HepG2 (cell line): ENCODE measurements around the gene INHA. TPM values are rescaled to one million over a fixed set of nuclear protein-coding genes. Genes with fewer than 3 reads are reported as not detected.

Experiments used
- BRF2 ChIP-seq: sonication (generic); formaldehyde crosslinking; IDR thresholded peaks from 2 replicates; pipeline ENCODE4 v1.8.1; 2022; ENCODE audit warnings: mild to moderate bottlenecking, missing genetic modification reagents
- DBP ChIP-seq: sonication (generic); formaldehyde crosslinking; IDR thresholded peaks from 2 replicates; pipeline ENCODE4 v1.4.0; 2020; ENCODE audit warnings: missing genetic modification reagents; ENCODE audit errors: not compliant biosample characterization
- ETV5 ChIP-seq: IDR thresholded peaks from 2 replicates; pipeline ENCODE4 v1.6.1; 2018; ENCODE audit warnings: missing biosample characterization, missing genetic modification reagents, inconsistent platforms, borderline replicate concordance
- HMGXB4 ChIP-seq, 2 experiments: sonication (generic) in 1 of 2; formaldehyde crosslinking in 1 of 2; IDR thresholded peaks; 2 replicates each; pipeline versions ENCODE4 v1.4.0 to v1.6.1; 2018 to 2020; ENCODE audit warnings: missing genetic modification reagents in 2 of 2, borderline replicate concordance in 1 of 2, low read depth in 1 of 2, mild to moderate bottlenecking in 1 of 2, missing biosample characterization in 1 of 2
- IKZF1 ChIP-seq: fragments of 450-650 bp; IDR thresholded peaks from 2 replicates; pipeline ENCODE4 v1.7.1; 2016
- PAF1 ChIP-seq: IDR thresholded peaks from 2 replicates; pipeline ENCODE4 v1.6.1; 2016; ENCODE audit warnings: missing genetic modification reagents, missing compliant biosample characterization
- PATZ1 ChIP-seq: sonication (generic); formaldehyde crosslinking; IDR thresholded peaks from 2 replicates; pipeline ENCODE4 v1.4.0; 2020; ENCODE audit warnings: missing genetic modification reagents
- PHF21A ChIP-seq: sonication (generic); formaldehyde crosslinking; IDR thresholded peaks from 2 replicates; pipeline ENCODE4 v1.5.0; 2020; ENCODE audit warnings: mild to moderate bottlenecking, missing genetic modification reagents
- RXRB ChIP-seq: IDR thresholded peaks from 2 replicates; pipeline ENCODE4 v1.6.1; 2016; ENCODE audit warnings: borderline replicate concordance, missing genetic modification reagents, missing compliant biosample characterization
- SMAD1 ChIP-seq: sonication (generic); formaldehyde crosslinking; IDR thresholded peaks from 2 replicates; pipeline ENCODE4 v1.4.0; 2020; ENCODE audit warnings: missing genetic modification reagents, low read depth, mild to moderate bottlenecking, borderline replicate concordance
- ZBTB49 ChIP-seq: sonication (generic); formaldehyde crosslinking; IDR thresholded peaks from 2 replicates; pipeline ENCODE4 v1.4.0; 2020; ENCODE audit warnings: missing genetic modification reagents, borderline replicate concordance
- ZBTB7B ChIP-seq: sonication (generic); formaldehyde crosslinking; IDR thresholded peaks from 2 replicates; pipeline ENCODE4 v1.4.0; 2020; ENCODE audit warnings: missing genetic modification reagents
- ZC3H4 ChIP-seq: sonication (generic); formaldehyde crosslinking; IDR thresholded peaks from 2 replicates; pipeline ENCODE4 v1.4.0; 2020; ENCODE audit warnings: missing genetic modification reagents, borderline replicate concordance
- ZFP36 ChIP-seq: fragments of 150-350 bp; IDR thresholded peaks from 2 replicates; pipeline ENCODE4 v1.6.1; 2018; ENCODE audit warnings: borderline replicate concordance, low read length, low read depth; ENCODE audit not compliant: partially characterized antibody
- ZNF33A ChIP-seq: sonication (generic); formaldehyde crosslinking; IDR thresholded peaks from 2 replicates; pipeline ENCODE4 v1.5.1; 2020; ENCODE audit warnings: missing genetic modification reagents, mild to moderate bottlenecking, moderate library complexity, borderline replicate concordance
- ZNF350 ChIP-seq: sonication (generic); formaldehyde crosslinking; IDR thresholded peaks from 2 replicates; pipeline ENCODE4 v1.4.0; 2020; ENCODE audit warnings: mild to moderate bottlenecking, low read depth, missing genetic modification reagents, borderline replicate concordance
- ZNF660 ChIP-seq: sonication (generic); formaldehyde crosslinking; IDR thresholded peaks from 2 replicates; pipeline ENCODE4 v1.5.1; 2020; ENCODE audit warnings: mild to moderate bottlenecking, low read depth, missing genetic modification reagents, borderline replicate concordance
- ZNF749 ChIP-seq: sonication (generic); formaldehyde crosslinking; IDR thresholded peaks from 2 replicates; pipeline ENCODE4 v1.8.0; 2022; ENCODE audit warnings: mild to moderate bottlenecking, missing genetic modification reagents, moderate library complexity, borderline replicate concordance
- ZNF772 ChIP-seq: sonication (generic); formaldehyde crosslinking; IDR thresholded peaks from 2 replicates; pipeline ENCODE4 v1.5.0; 2020; ENCODE audit warnings: mild to moderate bottlenecking, missing genetic modification reagents
- polyA plus RNA-seq, 8 experiments: library from polyadenylated mRNA; depleted of rRNA in 3 of 8; stranded (reverse) in 7 of 8; unstranded in 1 of 8; fragments of >200 nt; fragmentation: Illumina TruSeq in 4 of 8; extraction: Trizol in 4 of 8; gene quantifications; 2 replicates each; pipeline versions ENCODE4 v1.2.1 to v1.2.3, GENCODE V29; 2011 to 2016; ENCODE audit warnings: low read depth in 4 of 8, missing spikeins in 1 of 8, mixed read lengths in 1 of 8; ENCODE audit not compliant: insufficient read depth in 1 of 8
- total RNA-seq, 5 experiments: library from RNA; depleted of rRNA; stranded (reverse); fragments of >200 nt; fragmentation: Illumina TruSeq; extraction: Trizol; gene quantifications; 2 replicates each; pipeline ENCODE4 v1.2.3, GENCODE V29; 2016; ENCODE audit warnings: low read depth in 1 of 5

Gene INHA
- total and polyA plus RNA-seq, 2 of the 13 experiments (the other 11 are each of a cell fraction or from before 2014, with no cell fraction given): 4.1 to 15.2 TPM

GRCh38 chr2:219537657-219538488 is 34.2 kb upstream of the INHA start (continued):
- TF ChIP-seq ZNF749 (no peak), RXRB (CRISPR knock-in tag) (0 out of 2 replicates have a peak, but pooled peaks have one; percentile 8), ZNF772 (CRISPR knock-in tag) (0 out of 2 replicates have a peak, but pooled peaks have one; percentile 37), SMAD1 (CRISPR knock-in tag) (0 out of 2 replicates have a peak, but pooled peaks have one; percentile 7), BRF2 (CRISPR knock-in tag) (no peak), ETV5 (CRISPR knock-in tag) (peak; percentile 13; the same call in 1 of the 2 replicates), ZNF33A (CRISPR knock-in tag) (no peak), PHF21A (CRISPR knock-in tag) (peak; percentile 6; the same call in 1 of the 2 replicates), ZNF350 (CRISPR knock-in tag) (no peak), ZBTB49 (CRISPR knock-in tag) (no peak), ZFP36 (no peak), DBP (CRISPR knock-in tag) (no peak), ZNF660 (no peak), HMGXB4 (CRISPR knock-in tag; IDR thresholded peaks at IDR 0.05; ENCODE audit: borderline replicate concordance in 1 of 2, low read depth in 1 of 2) (peak in 1 of 2 experiments; percentile 13; a peak in 1 of 4 replicates), ZBTB7B (peak; percentile 73; the same call in 1 of the 2 replicates), PAF1 (CRISPR knock-in tag) (peak; percentile 65; the same call in 1 of the 2 replicates), ZC3H4 (CRISPR knock-in tag) (no peak), PATZ1 (peak; percentile 54), IKZF1 (no peak)
